K562 (cell line): Measurements from ENCODE around the gene JPH4. TPM values are rescaled to one million over a fixed set of nuclear protein-coding genes. Genes with fewer than 3 reads are reported as not detected.

Experiments
- BACH1 ChIP-seq: fragments of 200-800 bp; sonication (Bioruptor generic); IDR thresholded peaks from 2 replicates; pipeline ENCODE4 v1.6.1; 2016; ENCODE audit warnings: missing genetic modification characterization, missing compliant biosample characterization
- CXXC5 ChIP-seq: fragments of 250-450 bp; sonication (Bioruptor Pico); IDR thresholded peaks from 2 replicates; pipeline ENCODE4 v1.8.0; 2022; ENCODE audit warnings: inconsistent platforms, mild to moderate bottlenecking, moderate library complexity
- DDX20 ChIP-seq: fragments of 450-650 bp; IDR thresholded peaks from 2 replicates; pipeline ENCODE4 v1.6.1; 2016; ENCODE audit warnings: missing genetic modification characterization, low read depth, mild to moderate bottlenecking, missing compliant biosample characterization, moderate library complexity
- E2F1 ChIP-seq: sonication (generic); formaldehyde crosslinking; IDR thresholded peaks from 2 replicates; pipeline ENCODE4 v1.8.1; 2023; ENCODE audit warnings: mild to moderate bottlenecking, missing genetic modification reagents, moderate library complexity
- E2F4 ChIP-seq: sonication (generic); formaldehyde crosslinking; IDR thresholded peaks from 2 replicates; pipeline ENCODE4 v1.8.0; 2022; ENCODE audit warnings: mild to moderate bottlenecking, low read depth, missing genetic modification reagents
- ELF2 ChIP-seq: fragments of 250-450 bp; sonication (Bioruptor Pico); IDR thresholded peaks from 2 replicates; pipeline ENCODE4 v1.5.0; 2021; ENCODE audit warnings: mild to moderate bottlenecking
- ETV1 ChIP-seq: fragments of 450-650 bp; conservative IDR thresholded peaks from 2 replicates; pipeline ENCODE4 v1.6.1; 2016; ENCODE audit warnings: missing genetic modification characterization, control low read depth, low read depth, missing compliant biosample characterization
- FOXA1 ChIP-seq: fragments of 450-650 bp; IDR thresholded peaks from 2 replicates; pipeline ENCODE4 v1.6.1; 2016; ENCODE audit warnings: mild to moderate bottlenecking, borderline replicate concordance
- FOXA3 ChIP-seq, 2 experiments: fragments of 450-650 bp in 1 of 2; sonication (generic) in 1 of 2; formaldehyde crosslinking; IDR thresholded peaks in 1 of 2; conservative IDR thresholded peaks in 1 of 2; 2 replicates each; pipeline versions ENCODE4 v1.4.0 to v1.8.0; 2020 to 2022; ENCODE audit warnings: mild to moderate bottlenecking in 2 of 2, missing genetic modification reagents in 1 of 2
- GTF2F1 ChIP-seq: IDR thresholded peaks from 2 replicates; pipeline ENCODE4 v1.6.1; 2011; ENCODE audit warnings: low read depth, low read length, improper control_type of control experiment
- LCOR ChIP-seq: sonication (generic); formaldehyde crosslinking; IDR thresholded peaks from 2 replicates; pipeline ENCODE4 v1.8.0; 2022; ENCODE audit warnings: mild to moderate bottlenecking, missing genetic modification reagents
- MCM3 ChIP-seq: fragments of 450-650 bp; IDR thresholded peaks from 2 replicates; pipeline ENCODE4 v1.6.1; 2016
- NONO ChIP-seq, 2 experiments: fragments of 200-400 bp in 1 of 2; fragments of 450-650 bp in 1 of 2; formaldehyde crosslinking in 1 of 2; IDR thresholded peaks; 2 replicates each; pipeline ENCODE4 v1.6.1; 2017; ENCODE audit warnings: low read depth in 2 of 2, mild to moderate bottlenecking in 2 of 2, moderate library complexity in 2 of 2, low read length in 1 of 2
- PHF20 ChIP-seq: fragments of 450-650 bp; IDR thresholded peaks from 2 replicates; pipeline ENCODE4 v1.6.1; 2018; ENCODE audit not compliant: partially characterized antibody
- PHF21A ChIP-seq: fragments of 450-650 bp; IDR thresholded peaks from 2 replicates; pipeline ENCODE4 v1.6.1; 2017; ENCODE audit warnings: low read depth, borderline replicate concordance
- PURB ChIP-seq: sonication (generic); formaldehyde crosslinking; IDR thresholded peaks from 2 replicates; pipeline ENCODE4 v1.9.0; 2021; ENCODE audit warnings: low read depth, mild to moderate bottlenecking, missing genetic modification reagents
- RNF2 ChIP-seq: sonication (generic); IDR thresholded peaks from 2 replicates; pipeline ENCODE4 v1.6.1; 2016
- SAFB2 ChIP-seq: fragments of 200-400 bp; formaldehyde crosslinking; IDR thresholded peaks from 2 replicates; pipeline ENCODE4 v1.6.1; 2018; ENCODE audit warnings: borderline replicate concordance, low read length, low read depth, moderate library complexity; ENCODE audit not compliant: severe bottlenecking
- SAP30 ChIP-seq: fragments of 200-600 bp; sonication (generic); IDR thresholded peaks from 2 replicates; pipeline ENCODE4 v1.6.1; 2012; ENCODE audit warnings: borderline replicate concordance, low read depth, mild to moderate bottlenecking, moderate library complexity, low read length, control low read depth, inconsistent platforms; ENCODE audit not compliant: insufficient read depth, poor library complexity, severe bottlenecking
- TFAP4 ChIP-seq: sonication (generic); formaldehyde crosslinking; IDR thresholded peaks from 2 replicates; pipeline ENCODE4 v1.8.0; 2022; ENCODE audit warnings: missing genetic modification reagents, mild to moderate bottlenecking, moderate library complexity, borderline replicate concordance
- ZFP30 ChIP-seq: fragments of 250-450 bp; sonication (Bioruptor Pico); IDR thresholded peaks from 2 replicates; pipeline ENCODE4 v1.8.0; 2022; ENCODE audit warnings: moderate library complexity, mild to moderate bottlenecking, inconsistent platforms, borderline replicate concordance
- ZFP36 ChIP-seq: fragments of 150-350 bp; IDR thresholded peaks from 2 replicates; pipeline ENCODE4 v1.6.1; 2018; ENCODE audit warnings: low read length, low read depth; ENCODE audit not compliant: partially characterized antibody
- ZNF24 ChIP-seq: fragments of 450-650 bp; IDR thresholded peaks from 2 replicates; pipeline ENCODE4 v1.6.1; 2016
- ZNF41 ChIP-seq: fragments of 250-450 bp; sonication (Bioruptor Pico); conservative IDR thresholded peaks from 2 replicates; pipeline ENCODE4 v1.4.0; 2020; ENCODE audit warnings: mild to moderate bottlenecking
- ZNF655 ChIP-seq: fragments of 250-450 bp; sonication (Bioruptor Pico); IDR thresholded peaks from 2 replicates; pipeline ENCODE4 v1.5.0; 2021
- polyA plus RNA-seq, 8 experiments: library from polyadenylated mRNA; depleted of rRNA in 4 of 8; stranded (reverse) in 5 of 8; unstranded in 3 of 8; fragments of >200 nt; fragmentation: Nextera tagmentation in 2 of 8; fragmentation: Illumina TruSeq in 1 of 8; extraction: Ambion mirVana in 2 of 8; extraction: Trizol in 1 of 8; gene quantifications; 2 replicates each; pipeline versions ENCODE4 v1.2.1 to v1.2.3, GENCODE V29; 2011 to 2014; ENCODE audit warnings: inconsistent platforms in 1 of 8, missing spikeins in 1 of 8
- total RNA-seq, 7 experiments: library from RNA; depleted of rRNA in 6 of 7; stranded (reverse); fragments of >200 nt in 6 of 7; fragmentation: Illumina TruSeq in 2 of 7; extraction: Trizol in 2 of 7; gene quantifications; 2 replicates each; pipeline versions ENCODE4 v1.2.1 to v1.2.3, GENCODE V29; 2011 to 2021; ENCODE audit warnings: low replicate concordance in 1 of 7

Gene JPH4
- total and polyA plus RNA-seq, 9 of the 15 experiments (the other 6 are each of a cell fraction or from before 2014, with no cell fraction given), result 0.04 to 0.13 (median 0.06) TPM; not detected in 5

GRCh38 chr14:23567186-23568020 lies 11.2 kb downstream of the JPH4 start, which contains the start of gene AP1G2 (continued):
- no peak for TF ChIP-seq SAP30
- TF ChIP-seq FOXA1, result no peak
- no peak for TF ChIP-seq ZFP36
- TF ChIP-seq BACH1, result no peak
- no peak for TF ChIP-seq ZNF655 (CRISPR knock-in tag)
- TF ChIP-seq ZFP30 (CRISPR knock-in tag), result no peak
- TF ChIP-seq RNF2, result no peak
- no peak for TF ChIP-seq FOXA3 (CRISPR knock-in tag; conservative IDR thresholded peaks at IDR 0.05 in 1 of 2, IDR thresholded peaks at IDR 0.05 in 1 of 2)
- no peak for TF ChIP-seq DDX20 (tag)
- TF ChIP-seq E2F1 (CRISPR knock-in tag), result no peak
- no peak for TF ChIP-seq E2F4 (CRISPR knock-in tag)
- peak; percentile 61 for TF ChIP-seq CXXC5
- TF ChIP-seq LCOR (CRISPR knock-in tag), result no peak
- TF ChIP-seq PHF21A, result no peak
- TF ChIP-seq ZNF41 (CRISPR knock-in tag), result no peak
- no peak for TF ChIP-seq MCM3
- TF ChIP-seq PHF20, result peak; percentile 68
- TF ChIP-seq TFAP4 (CRISPR knock-in tag), result peak; percentile 43; the same call in 1 of the 2 replicates
- no peak for TF ChIP-seq ETV1 (tag)
- no peak for TF ChIP-seq SAFB2
- TF ChIP-seq PURB, result no peak
- no peak for TF ChIP-seq NONO (IDR thresholded peaks at IDR 0.05; ENCODE audit: low read depth in 2 of 2, low read length in 1 of 2)
- TF ChIP-seq GTF2F1, result no peak
- peak; percentile 73; the same call in 1 of the 2 replicates for TF ChIP-seq ELF2 (CRISPR knock-in tag)
- no peak for TF ChIP-seq ZNF24
